Gastrocnemius medialis (tissue), 4 donors: ENCODE results near the gene CMIP.

Source experiments
- CTCF ChIP-seq, 5 experiments: fragments of 450-650 bp in 3 of 5; fragments of 200-600 bp in 2 of 5; sonication (generic) in 2 of 5; IDR thresholded peaks in 4 of 5; conservative IDR thresholded peaks in 1 of 5; 1 replicate in 4 of 5; 2 replicates in 1 of 5; pipeline ENCODE4 v1.5.1; 2016 to 2019; ENCODE audit warnings: antibody characterized with exemption in 5 of 5, mild to moderate bottlenecking in 3 of 5, moderate library complexity in 3 of 5
- POLR2A ChIP-seq, 2 donors: fragments of 450-650 bp; IDR thresholded peaks; one replicate each; pipeline ENCODE4 v1.6.1; 2017; ENCODE audit warnings: antibody characterized with exemption in 2 of 2, mild to moderate bottlenecking in 2 of 2, moderate library complexity in 2 of 2

GRCh38 chr16:81713796-81714195, 269.2 kb downstream of the CMIP start:
- TF ChIP-seq CTCF (IDR thresholded peaks at IDR 0.05 in 4 of 5, conservative IDR thresholded peaks at IDR 0.05 in 1 of 5) (no peak), POLR2A (IDR thresholded peaks at IDR 0.05) (no peak)
